Upper lobe of left lung (tissue), 4 donors: ENCODE results near the gene EI24.
"Not testable (repeated sequence)": the region's sequence is repeated elsewhere in the genome, so short reads cannot be mapped to it uniquely, and the experiment has no call there.

Source experiments
- CTCF ChIP-seq, 6 experiments: fragments of 450-650 bp in 4 of 6; fragments of 200-600 bp in 2 of 6; sonication (generic) in 2 of 6; IDR thresholded peaks; one replicate each; pipeline ENCODE4 v1.5.1; 2016 to 2019; ENCODE audit warnings: antibody characterized with exemption in 6 of 6
- EP300 ChIP-seq, 4 donors: sonication (generic); formaldehyde crosslinking; IDR thresholded peaks; one replicate each; pipeline ENCODE4 v1.5.1; 2017; ENCODE audit warnings: antibody characterized with exemption in 4 of 4, control low read depth in 2 of 4
- POLR2A ChIP-seq, 4 donors: fragments of 450-650 bp; IDR thresholded peaks; one replicate each; pipeline ENCODE4 v1.5.1; 2016 to 2017; ENCODE audit warnings: antibody characterized with exemption in 4 of 4, mild to moderate bottlenecking in 2 of 4
- POLR2AphosphoS5 ChIP-seq, 2 donors: sonication (generic); formaldehyde crosslinking; IDR thresholded peaks; one replicate each; pipeline ENCODE4 v1.5.1; 2017; ENCODE audit warnings: antibody characterized with exemption in 2 of 2

GRCh38 chr11:125577181-125577580 lies 7.9 kb downstream of the EI24 start:
- TF ChIP-seq CTCF, EP300, POLR2A, POLR2AphosphoS5 (IDR thresholded peaks at IDR 0.05): not testable (repeated sequence)
